GM12892 (cell line): ENCODE results near the gene STAT6.

Experiments
- POLR2A ChIP-seq: IDR thresholded peaks from 2 replicates; pipeline ENCODE4 v1.6.1; 2011; ENCODE audit warnings: low read depth, low read length, control low read depth
- POLR2AphosphoS5 ChIP-seq: IDR thresholded peaks from 2 replicates; pipeline ENCODE4 v1.6.1; 2011; ENCODE audit warnings: low read depth, low read length, control low read depth
- TAF1 ChIP-seq: IDR thresholded peaks from 2 replicates; pipeline ENCODE4 v1.6.1; 2011; ENCODE audit warnings: low read depth, mild to moderate bottlenecking, control low read depth, low read length, borderline replicate concordance

- no peak for TF ChIP-seq POLR2A
- no peak for TF ChIP-seq TAF1
- TF ChIP-seq POLR2AphosphoS5: no peak
Measured at GRCh38 chr12:57109207-57110103, 1.7 kb downstream of the STAT6 start.
